H1 (cell line): ENCODE results near the gene HYDIN. TPM values are rescaled to one million over a fixed set of nuclear protein-coding genes. Genes with fewer than 3 reads are reported as not detected.
A peak's percentile ranks its signal among the peaks of the same experiment; 100 is the strongest.

ENCODE experiments used
- CTCF ChIA-PET: fragments of 300-600 bp; sonication (Branson Sonifier 250); formaldehyde crosslinking; loops from one replicate; lab custom pipeline; 2021; ENCODE audit not compliant: partially characterized antibody; lab: Charles Lee
- POLR2A ChIA-PET: fragments of 300-600 bp; sonication (Branson Sonifier 250); formaldehyde crosslinking; loops from one replicate; lab custom pipeline; 2021; ENCODE audit warnings: inconsistent platforms; ENCODE audit not compliant: partially characterized antibody; lab: Charles Lee
- DNase-seq, 2 experiments: peaks; one replicate each; pipeline versions ENCODE4 v3.0.0 to v3.0.0-alpha.2; 2010 to 2022; ENCODE audit warnings: low spot score in 2 of 2, low read depth in 1 of 2, mixed read lengths in 1 of 2
- FAIRE-seq: peaks from 2 replicates; lab custom pipeline; 2011; peaks lifted over from hg19 to GRCh38; lab: Jason Lieb, UNC
- H2AFZ ChIP-seq: 2 replicates; pipeline ENCODE4 v1.8.1; 2012; ENCODE audit warnings: low read length, inconsistent platforms
- H2AK5ac ChIP-seq: 2 replicates; pipeline ENCODE4 v1.6.1; 2013; ENCODE audit warnings: low read depth, low read length
- H2BK120ac ChIP-seq: replicated peaks from 2 replicates; pipeline ENCODE3; 2013; ENCODE audit warnings: low read depth, low read length, inconsistent platforms
- H2BK12ac ChIP-seq: 2 replicates; pipeline ENCODE4 v1.6.1; 2013; ENCODE audit warnings: low read depth, low read length
- H2BK15ac ChIP-seq: 2 replicates; pipeline ENCODE4 v1.6.1; 2013; ENCODE audit warnings: low read length
- H2BK20ac ChIP-seq: 2 replicates; pipeline ENCODE4 v1.6.1; 2013; ENCODE audit warnings: low read length
- H2BK5ac ChIP-seq: 2 replicates; pipeline ENCODE4 v1.6.1; 2013; ENCODE audit warnings: low read depth, low read length
- H3K14ac ChIP-seq: 2 replicates; pipeline ENCODE4 v1.6.1; 2013; ENCODE audit warnings: inconsistent platforms; ENCODE audit not compliant: insufficient read length
- H3K18ac ChIP-seq: 2 replicates; pipeline ENCODE4 v1.6.1; 2013; ENCODE audit warnings: low read length; ENCODE audit errors: extremely low read depth
- H3K23ac ChIP-seq: 2 replicates; pipeline ENCODE4 v1.6.1; 2013; ENCODE audit warnings: inconsistent platforms; ENCODE audit not compliant: insufficient read length
- H3K23me2 ChIP-seq: 2 replicates; pipeline ENCODE4 v1.6.1; 2013; ENCODE audit warnings: low read depth, low read length
- H3K27ac ChIP-seq: 2 replicates; pipeline ENCODE4 v1.6.1; 2011; ENCODE audit warnings: low read depth, low read length, inconsistent platforms
- H3K27me3 ChIP-seq, 4 experiments: replicated peaks in 1 of 4; 1 replicate in 1 of 4; 2 replicates in 3 of 4; pipeline versions ENCODE4 v1.6.1 to v1.8.1; 2011 to 2013; ENCODE audit warnings: low read length in 3 of 4, mild to moderate bottlenecking in 3 of 4, inconsistent platforms in 2 of 4, mixed read lengths in 2 of 4, moderate library complexity in 1 of 4; ENCODE audit not compliant: control insufficient read depth in 3 of 4, insufficient read depth in 3 of 4; ENCODE audit errors: extremely low read depth in 1 of 4
- H3K36me3 ChIP-seq, 4 experiments: 2 replicates each; pipeline versions ENCODE4 v1.6.1 to v1.8.1; 2011 to 2013; ENCODE audit warnings: mild to moderate bottlenecking in 4 of 4, low read length in 3 of 4, moderate library complexity in 2 of 4, control low read depth in 1 of 4, inconsistent platforms in 1 of 4; ENCODE audit not compliant: insufficient read depth in 4 of 4, control insufficient read depth in 2 of 4
- H3K4ac ChIP-seq: replicated peaks from 2 replicates; pipeline ENCODE3; 2013; ENCODE audit warnings: low read length, low read depth, mixed read lengths, inconsistent platforms; ENCODE audit not compliant: insufficient read length
- H3K4me1 ChIP-seq, 4 experiments: replicated peaks in 1 of 4; 1 replicate in 1 of 4; 2 replicates in 3 of 4; pipeline versions ENCODE4 v1.6.1 to v1.8.1; 2011 to 2013; ENCODE audit warnings: low read length in 3 of 4, inconsistent platforms in 2 of 4, mixed read lengths in 1 of 4; ENCODE audit not compliant: insufficient read depth in 4 of 4, control insufficient read depth in 3 of 4
- H3K4me2 ChIP-seq, 2 experiments: 2 replicates each; pipeline versions ENCODE4 v1.6.1 to v1.8.1; 2011 to 2013; ENCODE audit warnings: low read depth in 2 of 2, low read length in 2 of 2, control low read depth in 1 of 2, inconsistent platforms in 1 of 2, mild to moderate bottlenecking in 1 of 2; ENCODE audit not compliant: insufficient read depth in 1 of 2
- H3K4me3 ChIP-seq, 4 experiments: fragments of 200-600, 300-600 bp in 1 of 4; sonication (generic), shearing (Covaris generic), sonication (Bioruptor Twin) in 1 of 4; 2 replicates each; pipeline versions ENCODE4 v1.5.1 to v1.8.1; 2011 to 2016; ENCODE audit warnings: low read length in 4 of 4, low read depth in 3 of 4, control low read depth in 2 of 4, inconsistent platforms in 2 of 4, mild to moderate bottlenecking in 2 of 4, mixed read lengths in 1 of 4, moderate library complexity in 1 of 4; ENCODE audit not compliant: insufficient read depth in 2 of 4; ENCODE audit errors: extremely low read depth in 1 of 4
- H3K56ac ChIP-seq: replicated peaks from 2 replicates; pipeline ENCODE3; 2013; ENCODE audit warnings: low read depth, mild to moderate bottlenecking, mixed read lengths, low read length, inconsistent platforms; ENCODE audit not compliant: insufficient read length
- H3K79me1 ChIP-seq: 2 replicates; pipeline ENCODE4 v1.6.1; 2013; ENCODE audit warnings: low read depth, low read length, control low read depth
- H3K79me2 ChIP-seq, 2 experiments: 2 replicates each; pipeline versions ENCODE4 v1.6.1 to v1.8.1; 2012 to 2013; ENCODE audit warnings: low read length in 2 of 2, mild to moderate bottlenecking in 2 of 2, inconsistent platforms in 1 of 2; ENCODE audit not compliant: insufficient read depth in 2 of 2, control insufficient read depth in 1 of 2
- H3K9ac ChIP-seq, 4 experiments: replicated peaks in 1 of 4; 1 replicate in 1 of 4; 2 replicates in 3 of 4; pipeline versions ENCODE4 v1.6.1 to v1.8.1; 2011 to 2013; ENCODE audit warnings: low read depth in 3 of 4, low read length in 3 of 4, control low read depth in 2 of 4, mild to moderate bottlenecking in 2 of 4, moderate library complexity in 2 of 4, inconsistent platforms in 1 of 4; ENCODE audit errors: extremely low read depth in 1 of 4
- H3K9me3 ChIP-seq, 2 experiments: 2 replicates each; pipeline versions ENCODE4 v1.6.1 to v1.8.1; 2012 to 2013; ENCODE audit warnings: mild to moderate bottlenecking in 2 of 2, moderate library complexity in 2 of 2, control low read depth in 1 of 2, inconsistent platforms in 1 of 2, low read depth in 1 of 2, low read length in 1 of 2, mixed read lengths in 1 of 2; ENCODE audit not compliant: insufficient read depth in 2 of 2
- H4K20me1 ChIP-seq, 2 experiments: replicated peaks in 1 of 2; 2 replicates each; pipeline versions ENCODE3 to v1.8.1; 2011 to 2013; ENCODE audit warnings: inconsistent platforms in 2 of 2, low read length in 2 of 2, mild to moderate bottlenecking in 1 of 2; ENCODE audit not compliant: insufficient read depth in 2 of 2, control insufficient read depth in 1 of 2
- H4K5ac ChIP-seq: 2 replicates; pipeline ENCODE4 v1.6.1; 2013; ENCODE audit warnings: low read length, low read depth, mixed read lengths, inconsistent platforms; ENCODE audit not compliant: insufficient read length
- H4K8ac ChIP-seq: 2 replicates; pipeline ENCODE4 v1.8.0; 2013; ENCODE audit warnings: mild to moderate bottlenecking, moderate library complexity, low read length, inconsistent platforms; ENCODE audit not compliant: insufficient read depth; ENCODE audit errors: extremely low read depth
- H4K91ac ChIP-seq: replicated peaks from 2 replicates; pipeline ENCODE3; 2013; ENCODE audit warnings: low read length, mixed read lengths, inconsistent platforms; ENCODE audit not compliant: insufficient read length
- CBX5 ChIP-seq: fragments of 300-800, 300-1000 bp; sonication (generic); IDR thresholded peaks from 2 replicates; pipeline ENCODE4 v1.7.1; 2016; ENCODE audit warnings: antibody characterized with exemption, low read length, low read depth
- CHD2 ChIP-seq: IDR thresholded peaks from 2 replicates; pipeline ENCODE4 v1.6.1; 2012; ENCODE audit warnings: low read length, improper control_type of control experiment
- E2F6 ChIP-seq: IDR thresholded peaks from 2 replicates; pipeline ENCODE4 v1.6.1; 2012; ENCODE audit warnings: inconsistent platforms
- HDAC6 ChIP-seq: IDR thresholded peaks from one replicate; pipeline ENCODE4 v1.7.1; 2012; ENCODE audit warnings: low read depth, mild to moderate bottlenecking, inconsistent platforms, low read length, moderate library complexity
- KDM1A ChIP-seq: fragments of 200-600, 300-600 bp; sonication (generic); IDR thresholded peaks from 2 replicates; pipeline ENCODE4 v1.7.1; 2016; ENCODE audit warnings: mild to moderate bottlenecking, low read length, borderline replicate concordance
- RBBP5 ChIP-seq: IDR thresholded peaks from 2 replicates; pipeline ENCODE4 v1.7.1; 2012; ENCODE audit warnings: low read depth, mild to moderate bottlenecking, inconsistent platforms, low read length, moderate library complexity, borderline replicate concordance
- SP4 ChIP-seq: IDR thresholded peaks from 2 replicates; pipeline ENCODE4 v1.6.1; 2012; ENCODE audit warnings: low read length, inconsistent platforms
- SRF ChIP-seq: IDR thresholded peaks from 2 replicates; pipeline ENCODE4 v1.6.1; 2011; ENCODE audit warnings: mild to moderate bottlenecking, low read depth, low read length, moderate library complexity
- TBP ChIP-seq: IDR thresholded peaks from 2 replicates; pipeline ENCODE4 v1.6.1; 2011; ENCODE audit warnings: low read depth, low read length, improper control_type of control experiment
- USF2 ChIP-seq: IDR thresholded peaks from 2 replicates; pipeline ENCODE4 v1.6.1; 2011; ENCODE audit warnings: low read length, improper control_type of control experiment
- WGBS, 2 experiments: shearing (Covaris generic) in 1 of 2; methylation state at CpG; one replicate each; pipeline versions ENCODE4 v1.1.6 to v1.1.7; 2013 to 2015; ENCODE audit warnings: low lambda C conversion rate in 2 of 2, mixed read lengths in 2 of 2, inconsistent platforms in 1 of 2, low coverage in 1 of 2, missing lambda C conversion rate in 1 of 2; ENCODE audit not compliant: insufficient replicate concordance in 2 of 2, insufficient coverage in 1 of 2, insufficient read length in 1 of 2; ENCODE audit errors: extremely low coverage in 1 of 2, missing lambda C conversion rate in 1 of 2; 5-methylcytosine and 5-hydroxymethylcytosine counted together
- polyA plus RNA-seq, 7 experiments: library from polyadenylated mRNA; depleted of rRNA in 3 of 7; stranded (reverse) in 5 of 7; unstranded in 2 of 7; fragments of >200 nt in 5 of 7; fragments of 200-250 nt in 2 of 7; gene quantifications; 1 replicate in 5 of 7; 2 replicates in 1 of 7; 4 replicates in 1 of 7; pipeline versions ENCODE4 v1.2.1 to v1.2.3, GENCODE V29; 2011 to 2013; ENCODE audit warnings: missing spikeins in 2 of 7, mixed read lengths in 2 of 7
- total RNA-seq: library from RNA; stranded (reverse); fragmentation: NEBNext Ultra II Directional; extraction: Animal tissue kit (Norgen Biotek cat#: 25700); gene quantifications from 2 replicates; pipeline ENCODE4 v1.2.1, GENCODE V29; 2021

The HYDIN gene
- total and polyA plus RNA-seq, 2 of the 8 experiments (the other 6 are each of a cell fraction or from before 2014, with no cell fraction given), result 1.1 to 1.8 TPM

GRCh38 chr16:70789595-70790447 is 440.7 kb downstream of the HYDIN start:
- H3K4me2 ChIP-seq, result no peak overlapping the region
- H2AFZ ChIP-seq, result no peak overlapping the region
- H3K18ac ChIP-seq, result no peak overlapping the region
- peaks cover 18% of the 10 kb centered on the region for H3K79me1 ChIP-seq
- no peak overlapping the region for H3K56ac ChIP-seq
- H3K4ac ChIP-seq, result no peak overlapping the region
- 85% methylated on average over 16 of the region's 16 CpGs; no CpG with 5 or more reads in 1 of the 2 experiments for WGBS, 2 experiments
- no peaks in the 10 kb centered on the region for H3K27me3 ChIP-seq
- ChIA-PET POLR2A (interaction anchor here (0.6 to 2.1 kb wide), 4 partner anchors 10 to 47 kb away, joined by 3 to 19 read pairs (median 4); partner anchors contain the start of gene VAC14), CTCF (interaction anchor here (0.7 to 3.4 kb wide), 3 partner anchors 19 to 47 kb away, joined by 3 to 19 read pairs (median 3); no protein-coding TSS in a partner anchor)
- H3K27ac ChIP-seq, result peak overlapping the region; percentile 46; the same call in 1 of the 2 replicates
- no peaks in the 10 kb centered on the region for H3K9me3 ChIP-seq
- H4K20me1 ChIP-seq, result peaks cover 25 to 39% of the 10 kb centered on the region in 2 experiments
- peaks cover 1 to 11% (median 4%) of the 10 kb centered on the region in 4 experiments; a peak in 4 of 8 replicates for H3K36me3 ChIP-seq
- no peak overlapping the region for H4K8ac ChIP-seq
- H3K4me1 ChIP-seq, result peaks cover 0 to 2% (median 0%) of the 10 kb centered on the region in 4 experiments; a peak in 3 of 7 replicates
- H3K23me2 ChIP-seq, result no peaks in the 10 kb centered on the region
- H3K14ac ChIP-seq, result no peak overlapping the region
- no peak overlapping the region for H3K23ac ChIP-seq
- no peak overlapping the region for H3K4me3 ChIP-seq
- H2BK120ac ChIP-seq, result no peak overlapping the region
- peaks cover 5 to 55% of the 10 kb centered on the region in 2 experiments for H3K79me2 ChIP-seq
- no peak overlapping the region for H2BK20ac ChIP-seq
- FAIRE-seq (no peak), DNase-seq (no peak)
- H2BK15ac ChIP-seq, result no peak overlapping the region
- no peak overlapping the region for H2BK5ac ChIP-seq
- H4K5ac ChIP-seq, result no peak overlapping the region
- no peak overlapping the region for H4K91ac ChIP-seq
- H3K9ac ChIP-seq, result no peak overlapping the region
- H2AK5ac ChIP-seq, result no peak overlapping the region
- no peak overlapping the region for H2BK12ac ChIP-seq
- no peak for TF ChIP-seq KDM1A
- TF ChIP-seq SRF, result no peak
- no peak for TF ChIP-seq TBP
- no peak for TF ChIP-seq USF2
- no peak for TF ChIP-seq SP4
- no peak for TF ChIP-seq CHD2
- TF ChIP-seq RBBP5, result no peak
- no peak for TF ChIP-seq E2F6
- TF ChIP-seq CBX5, result no peak
- TF ChIP-seq HDAC6, result no peak
